AML-193 (cell line): ENCODE data around the gene LARP1.
"Not testable (repeated sequence)": the region's sequence is repeated elsewhere in the genome, so short reads cannot be mapped to it uniquely, and the experiment has no call there.

Experiments used
- DNase-seq, 2 experiments: peaks; one replicate each; lab custom pipeline; 2025; lab: John Stamatoyannopoulos, UW

LARP1 gene

DNA sequence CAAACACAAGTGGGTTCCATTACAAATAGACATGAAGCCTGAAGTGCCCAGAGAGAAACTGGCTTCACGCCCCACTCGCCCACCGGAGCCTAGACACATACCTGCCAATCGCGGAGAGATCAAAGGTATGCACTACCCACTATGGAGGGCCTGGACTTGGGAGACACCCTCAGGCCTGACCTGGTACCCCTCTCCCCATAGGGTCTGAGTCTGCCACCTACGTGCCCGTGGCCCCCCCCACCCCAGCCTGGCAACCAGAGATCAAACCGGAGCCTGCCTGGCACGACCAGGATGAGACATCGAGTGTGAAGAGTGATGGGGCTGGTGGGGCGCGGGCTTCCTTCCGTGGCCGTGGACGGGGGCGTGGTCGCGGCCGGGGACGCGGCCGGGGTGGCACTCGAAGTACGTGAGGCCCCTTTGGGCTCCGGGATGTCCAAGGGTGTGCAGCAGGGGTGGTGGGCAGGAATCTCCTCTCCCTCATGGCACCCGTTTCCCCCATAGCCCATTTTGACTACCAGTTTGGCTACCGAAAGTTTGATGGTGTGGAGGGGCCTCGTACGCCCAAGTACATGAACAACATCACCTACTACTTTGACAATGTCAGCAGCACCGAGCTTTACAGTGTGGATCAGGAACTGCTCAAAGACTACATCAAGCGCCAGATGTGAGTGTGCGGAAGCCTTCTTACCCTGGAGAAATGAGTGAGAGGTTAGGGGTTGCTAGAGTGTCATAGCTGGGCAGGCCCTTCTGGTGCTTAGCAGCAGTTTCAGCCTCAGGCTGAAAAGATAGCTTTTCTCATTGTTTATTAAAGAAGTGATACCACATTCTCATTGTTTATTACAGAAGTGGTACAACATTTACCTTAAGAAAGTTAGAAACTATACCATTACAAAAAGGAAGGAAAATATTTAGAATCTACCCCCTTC, 38.7 kb downstream of the LARP1 start:
- DNase-seq: no peak

DNA sequence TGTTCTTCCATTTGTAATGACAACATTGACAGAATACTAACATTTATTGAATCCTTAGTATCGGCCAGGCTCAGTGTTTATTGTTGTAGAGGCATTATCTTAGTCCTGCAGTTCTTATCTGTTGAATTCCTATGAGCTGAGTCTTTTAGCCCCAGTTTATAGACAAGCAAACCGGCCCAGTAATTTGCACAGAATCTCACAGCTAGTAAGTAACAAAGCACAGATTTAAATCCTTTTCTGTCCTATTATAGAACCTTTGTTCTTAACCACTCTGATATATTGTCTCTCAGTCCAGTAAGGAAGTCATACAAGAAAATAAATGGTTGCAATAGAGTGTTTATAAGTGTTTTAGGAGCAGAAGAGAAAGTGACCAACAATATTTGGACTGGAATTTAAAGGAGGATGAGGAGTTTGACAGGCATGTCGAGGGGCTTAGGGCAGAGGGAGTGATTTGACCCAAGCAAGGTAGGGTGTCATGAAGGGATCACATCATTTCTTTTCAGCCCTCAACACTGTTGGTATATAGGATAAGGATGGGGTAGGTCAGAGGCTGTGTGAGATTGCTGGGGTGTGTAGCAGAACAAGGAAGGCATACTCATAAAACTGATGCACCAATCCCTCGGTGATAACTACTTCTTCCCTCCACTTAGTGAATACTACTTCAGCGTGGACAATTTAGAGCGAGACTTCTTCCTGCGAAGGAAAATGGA, 39.5 kb downstream of the LARP1 start:
- no peak for DNase-seq

DNA sequence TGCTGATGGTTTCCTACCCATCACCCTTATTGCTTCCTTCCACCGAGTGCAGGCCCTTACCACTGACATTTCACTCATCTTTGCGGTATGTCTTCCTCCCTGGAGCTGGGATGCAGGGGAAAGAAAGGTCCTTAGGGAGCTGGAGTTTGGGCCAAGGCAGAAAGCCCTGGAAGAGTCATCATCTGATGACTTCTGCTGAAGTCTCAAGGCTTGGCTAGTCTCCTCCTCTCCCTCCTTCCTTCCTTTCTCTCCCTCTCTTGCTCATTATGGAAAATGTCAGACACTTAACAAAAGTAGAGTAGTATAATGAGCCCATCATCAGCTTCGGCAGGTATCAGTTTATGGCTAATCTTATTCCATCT, 40.0 kb downstream of the LARP1 start:
- no peak for DNase-seq

DNA sequence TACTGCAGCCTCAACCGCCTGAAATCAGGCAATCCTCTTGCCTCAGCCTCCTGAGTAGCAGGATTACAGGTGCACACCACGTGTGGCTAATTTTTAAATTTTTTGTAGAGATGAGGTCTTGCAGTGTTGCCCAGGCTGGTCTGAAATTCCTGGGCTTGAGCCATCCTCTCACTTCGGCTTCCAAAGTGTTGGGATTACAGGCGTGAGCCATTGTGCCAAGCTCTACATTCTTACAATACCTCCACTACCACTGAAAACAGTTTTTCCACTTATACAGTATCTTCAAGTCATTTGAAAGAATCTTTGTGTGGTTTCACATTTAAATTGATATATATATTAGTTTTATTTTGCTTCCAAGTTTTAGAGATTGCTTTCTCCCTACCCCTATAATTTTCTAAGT, 42.6 kb downstream of the LARP1 start:
- DNase-seq: no peak

DNA sequence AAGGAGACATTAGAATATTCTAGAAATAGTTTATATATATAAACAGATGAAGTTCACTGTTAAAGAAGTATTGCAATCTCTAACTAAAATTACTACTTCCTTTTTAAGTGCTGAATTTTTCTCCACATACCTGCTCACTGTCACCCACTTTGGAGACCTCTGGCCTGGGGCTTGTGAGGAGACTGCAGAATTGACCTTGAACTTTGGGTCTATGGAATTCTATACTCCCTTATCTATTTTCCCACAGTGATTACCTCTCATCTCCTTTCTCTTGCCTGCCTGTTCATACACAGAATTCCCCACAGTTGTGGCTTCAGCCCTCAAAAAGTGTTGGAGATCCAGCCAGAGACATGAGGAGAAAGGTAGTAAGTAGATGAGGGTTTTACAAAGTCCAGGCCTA, 45.4 kb downstream of the LARP1 start:
- no peak for DNase-seq

DNA sequence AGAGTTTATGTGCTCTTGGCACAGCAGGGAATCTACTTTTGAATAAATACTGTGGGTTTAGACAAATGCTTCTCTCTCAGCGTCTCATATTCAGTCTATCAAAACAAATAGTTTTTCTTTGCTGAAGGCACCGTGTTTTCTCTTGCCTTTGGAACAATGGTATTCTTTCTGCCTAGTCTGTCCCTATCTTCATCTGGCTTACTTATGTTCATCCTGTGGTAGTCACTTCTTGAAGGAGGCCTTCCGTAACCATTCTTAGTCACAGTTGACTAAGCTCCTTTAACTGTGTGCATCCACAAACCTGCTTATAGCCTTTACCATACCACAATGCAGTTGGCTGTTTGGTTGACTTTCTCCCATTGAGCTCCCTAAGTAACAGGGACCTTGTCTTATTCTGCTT, 45.9 kb downstream of the LARP1 start:
- DNase-seq: no peak

DNA sequence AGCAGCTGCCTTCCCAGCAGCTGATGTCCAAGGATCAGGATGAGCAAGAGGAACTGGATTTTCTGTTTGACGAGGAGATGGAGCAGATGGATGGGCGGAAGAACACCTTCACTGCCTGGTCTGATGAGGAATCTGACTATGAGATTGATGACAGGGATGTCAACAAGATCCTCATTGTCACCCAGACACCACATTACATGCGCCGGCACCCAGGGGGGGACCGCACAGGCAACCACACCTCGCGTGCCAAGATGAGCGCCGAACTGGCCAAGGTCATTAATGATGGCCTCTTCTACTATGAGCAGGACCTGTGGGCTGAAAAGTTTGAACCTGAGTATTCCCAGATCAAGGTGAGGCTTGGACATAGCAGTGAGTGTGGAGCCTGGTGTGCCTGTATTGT, 46.9 kb downstream of the LARP1 start:
- DNase-seq: no peak

DNA sequence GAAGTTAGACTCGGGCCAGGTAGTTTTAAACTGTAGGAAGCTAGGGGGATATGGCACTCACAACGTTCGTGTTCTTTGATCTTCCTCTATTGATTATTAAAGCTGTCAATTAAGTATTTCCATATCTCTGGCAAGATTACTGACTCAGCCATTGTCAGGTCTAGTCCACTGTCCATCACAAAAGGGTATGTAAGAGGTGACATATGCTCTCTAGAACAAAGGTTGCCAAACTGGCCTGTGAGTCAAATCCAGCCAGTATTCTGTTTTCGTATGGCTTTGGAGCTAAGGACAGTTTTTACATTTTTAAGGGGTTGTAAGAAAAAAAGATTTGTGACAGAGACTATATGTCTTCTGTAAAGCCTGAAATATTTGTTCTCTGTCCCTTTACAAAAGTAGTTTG, 51.0 kb downstream of the LARP1 start:
- DNase-seq: no peak

DNA sequence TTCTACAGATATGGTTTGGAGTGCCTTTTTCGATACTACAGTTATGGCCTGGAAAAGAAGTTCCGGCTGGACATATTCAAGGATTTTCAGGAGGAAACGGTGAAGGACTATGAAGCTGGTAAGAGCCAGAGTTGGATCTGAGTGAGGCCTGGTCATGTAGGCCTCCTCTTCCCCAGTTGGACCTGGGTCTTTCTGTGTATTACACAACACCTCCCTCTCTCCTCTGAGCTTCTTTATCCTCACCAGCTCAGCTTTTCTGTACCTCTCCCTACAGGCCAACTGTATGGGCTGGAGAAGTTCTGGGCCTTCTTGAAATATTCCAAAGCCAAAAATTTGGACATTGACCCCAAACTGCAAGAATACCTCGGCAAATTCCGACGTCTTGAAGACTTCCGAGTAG, 56.1 kb downstream of the LARP1 start:
- DNase-seq: no peak

DNA sequence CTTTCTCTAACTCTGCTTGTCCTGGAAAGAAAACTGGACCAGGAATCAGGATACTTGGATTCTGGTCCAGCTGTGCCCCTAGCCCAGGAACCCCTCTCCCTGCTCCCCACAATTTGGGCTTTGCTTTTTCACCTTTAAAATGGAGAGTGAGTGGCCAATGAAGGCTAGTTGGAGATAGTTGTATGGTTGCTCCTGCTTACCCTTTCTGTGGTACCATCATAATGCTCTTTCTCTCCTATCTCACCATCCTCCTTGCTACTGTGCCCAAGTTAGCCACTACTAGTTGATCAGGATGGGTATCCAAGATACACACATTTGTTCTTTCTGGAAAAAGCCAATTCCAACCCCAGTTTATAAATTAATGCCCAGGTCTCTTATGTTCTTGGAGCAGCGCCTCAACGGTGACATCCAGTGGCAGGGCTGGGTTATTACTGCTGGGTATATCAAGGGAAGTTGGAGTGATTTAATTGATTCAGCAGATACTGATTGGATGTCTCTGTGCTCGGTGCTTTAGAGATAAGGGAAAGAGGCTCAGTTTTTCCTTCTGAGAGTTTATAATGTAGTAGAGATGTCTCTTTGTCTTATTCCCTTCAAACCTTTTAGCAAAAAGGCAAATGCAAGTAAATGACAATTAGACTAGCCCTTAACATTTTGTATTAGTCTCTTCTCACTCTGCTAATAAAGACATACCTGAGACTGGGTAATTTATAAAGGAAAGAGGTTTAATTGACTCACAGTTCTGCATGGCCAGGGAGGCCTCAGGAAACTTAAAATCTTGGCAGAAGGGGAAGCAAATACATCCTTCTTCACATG, 56.7 kb downstream of the LARP1 start:
- DNase-seq: peak; percentile 61 to 65

DNA sequence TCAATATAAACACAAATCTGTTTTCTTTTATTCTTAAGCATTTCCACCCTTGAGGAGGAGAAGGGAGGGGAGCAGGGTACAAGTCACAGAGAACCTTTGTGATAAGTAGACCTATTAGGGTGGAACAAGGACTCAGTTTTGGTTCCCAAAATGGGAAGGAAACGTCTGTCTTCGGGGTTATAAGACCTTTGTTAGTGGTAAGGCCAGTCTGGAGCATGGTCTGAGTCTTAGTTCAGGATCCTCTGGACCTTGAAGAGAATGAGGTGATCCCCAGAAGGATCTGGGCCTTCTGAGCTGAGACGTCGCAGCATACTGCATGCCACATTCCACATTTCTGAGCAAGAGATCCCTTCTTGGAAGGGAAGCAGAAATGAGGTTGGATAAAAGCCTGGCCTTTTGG, 58.0 kb downstream of the LARP1 start:
- no peak for DNase-seq

DNA sequence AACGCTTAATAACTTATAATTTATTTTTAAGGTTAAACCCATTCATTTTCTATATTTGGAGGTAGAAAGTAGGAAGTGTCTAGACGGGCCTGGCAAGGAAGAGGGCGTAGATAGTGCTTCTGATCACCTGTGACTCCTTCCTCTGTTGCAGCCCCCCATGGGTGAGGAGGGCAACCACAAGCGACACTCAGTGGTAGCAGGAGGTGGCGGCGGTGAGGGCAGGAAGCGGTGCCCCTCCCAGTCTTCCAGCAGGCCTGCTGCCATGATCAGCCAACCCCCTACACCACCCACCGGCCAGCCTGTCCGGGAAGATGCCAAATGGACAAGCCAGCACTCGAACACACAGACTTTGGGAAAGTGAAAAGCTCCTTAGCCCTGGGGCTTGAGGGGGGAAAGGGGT, 58.6 kb downstream of the LARP1 start:
- no peak for DNase-seq

DNA sequence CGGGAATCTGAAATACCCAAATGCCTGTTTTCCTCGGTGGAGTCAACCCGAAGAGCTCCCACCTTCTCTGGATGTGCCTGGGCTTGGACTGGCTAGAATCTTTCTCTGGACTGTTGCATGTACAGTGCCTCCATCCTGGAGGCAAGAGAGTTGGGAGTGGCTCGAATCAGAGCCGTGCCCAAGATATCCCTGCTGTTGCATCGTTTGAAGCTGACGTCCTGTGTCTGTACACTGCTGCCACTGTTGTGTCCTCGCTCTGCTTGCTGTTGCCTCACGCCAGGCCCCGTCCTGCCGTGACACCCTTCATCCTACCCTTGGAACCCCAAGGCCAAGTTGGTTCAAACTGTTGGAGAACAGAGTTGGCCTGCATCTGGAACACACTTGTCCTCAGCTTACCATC, 59.8 kb downstream of the LARP1 start:
- no peak for DNase-seq

DNA sequence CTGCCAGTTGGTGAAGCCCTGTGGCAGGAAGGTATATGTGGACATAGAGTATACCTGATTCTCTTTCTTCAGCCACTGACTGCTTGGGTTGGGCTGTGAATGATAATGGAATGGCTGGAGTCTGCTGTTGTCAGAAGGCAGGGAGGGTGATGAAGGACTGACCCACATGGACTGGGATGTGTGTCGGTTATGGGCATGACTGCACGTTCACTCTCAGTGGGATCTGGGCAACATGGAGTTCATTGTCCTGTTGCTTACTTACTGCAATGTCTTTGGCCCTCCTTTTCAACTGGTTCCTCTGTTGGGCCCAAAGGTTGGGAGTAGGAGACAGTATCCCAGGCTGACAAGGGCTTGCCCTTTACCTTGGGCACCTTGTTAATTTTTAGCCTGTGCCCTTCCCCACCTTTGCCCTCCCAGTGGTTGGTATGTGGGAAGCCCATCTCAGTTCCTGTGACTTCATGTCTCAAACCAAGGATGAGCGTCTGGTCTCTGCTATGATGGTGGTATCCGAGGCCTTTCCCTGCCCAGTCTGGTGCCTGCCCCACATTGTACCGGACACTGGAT, 60.6 kb downstream of the LARP1 start:
- DNase-seq: no peak

DNA sequence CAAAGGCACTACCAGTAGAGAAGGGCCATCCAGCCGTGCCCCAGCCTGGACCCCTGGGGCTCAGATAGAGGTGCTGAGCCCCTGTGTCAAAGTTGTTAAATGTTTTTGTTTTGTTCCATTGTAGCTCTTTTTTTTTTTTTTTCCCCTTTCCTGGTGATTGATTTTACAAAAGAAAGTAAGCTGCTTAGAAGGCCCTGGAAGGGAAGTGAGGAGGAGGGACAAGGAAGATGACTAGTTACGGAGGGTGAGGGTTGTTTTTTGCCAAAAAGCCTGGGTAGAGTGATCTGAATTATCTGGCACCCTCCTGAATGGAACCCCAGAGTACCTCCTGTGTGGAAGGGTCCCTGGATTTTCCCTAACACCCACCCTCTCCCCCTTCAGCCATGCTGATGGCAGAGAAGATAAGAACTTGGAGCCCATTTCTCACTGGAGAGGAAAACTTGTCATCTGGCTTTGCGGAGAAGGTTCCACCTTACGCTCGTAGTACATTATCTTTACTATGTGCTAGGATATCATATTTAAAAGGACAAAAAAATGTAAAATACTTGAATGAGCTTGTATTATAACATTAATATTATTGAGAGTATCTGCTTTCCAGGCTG, 61.8 kb downstream of the LARP1 start:
- no peak for DNase-seq

DNA sequence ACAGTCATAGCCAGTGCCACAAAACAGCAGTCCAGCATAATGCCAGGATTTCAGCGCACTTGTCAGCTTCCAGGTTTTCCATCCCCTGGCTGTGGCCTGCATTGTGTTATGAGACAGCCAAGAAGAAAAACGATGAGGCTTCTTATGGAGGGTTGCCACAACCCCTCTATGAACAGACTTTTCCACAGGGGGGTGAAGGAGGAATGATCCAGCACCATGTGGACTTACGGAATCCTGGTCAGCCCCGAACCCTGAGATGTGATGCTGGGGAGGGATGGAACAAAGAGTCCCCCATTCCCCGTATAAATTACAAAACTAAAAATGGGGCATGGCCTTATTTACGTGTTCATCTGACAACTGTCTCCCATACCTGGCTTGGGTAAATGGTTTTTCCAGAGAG, 62.6 kb downstream of the LARP1 start:
- DNase-seq: no peak

DNA sequence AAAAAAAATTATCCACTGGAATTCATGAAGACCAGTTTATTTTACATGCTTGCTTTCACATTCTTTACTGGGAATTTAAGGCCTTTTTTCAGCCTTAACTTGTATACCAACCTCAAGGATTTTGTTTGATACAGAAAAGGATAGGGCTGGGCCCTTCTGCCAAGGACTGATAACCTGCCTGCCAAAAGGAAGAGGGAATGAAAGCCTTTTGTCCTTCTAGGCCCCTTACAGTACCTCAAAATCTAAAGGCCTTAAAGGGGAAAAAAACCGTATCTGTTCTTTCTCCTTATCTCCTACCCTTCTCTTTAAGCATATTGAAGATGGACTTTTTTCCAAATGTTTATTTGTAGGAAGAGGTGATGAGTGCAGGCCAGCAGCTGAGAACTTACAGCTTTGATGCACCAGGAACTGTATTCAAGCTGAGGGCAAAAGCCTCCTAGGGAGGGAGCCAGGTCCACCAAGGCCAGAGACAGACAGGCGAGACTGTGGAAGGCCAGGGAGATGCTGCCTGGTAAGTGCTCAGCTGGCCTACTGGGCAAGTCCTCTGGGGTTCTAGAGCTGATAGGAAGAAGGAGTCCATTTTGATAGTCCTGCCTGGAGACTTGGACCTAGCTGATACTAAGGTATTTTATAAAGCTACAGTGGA, 63.4 kb downstream of the LARP1 start:
- no peak for DNase-seq

DNA sequence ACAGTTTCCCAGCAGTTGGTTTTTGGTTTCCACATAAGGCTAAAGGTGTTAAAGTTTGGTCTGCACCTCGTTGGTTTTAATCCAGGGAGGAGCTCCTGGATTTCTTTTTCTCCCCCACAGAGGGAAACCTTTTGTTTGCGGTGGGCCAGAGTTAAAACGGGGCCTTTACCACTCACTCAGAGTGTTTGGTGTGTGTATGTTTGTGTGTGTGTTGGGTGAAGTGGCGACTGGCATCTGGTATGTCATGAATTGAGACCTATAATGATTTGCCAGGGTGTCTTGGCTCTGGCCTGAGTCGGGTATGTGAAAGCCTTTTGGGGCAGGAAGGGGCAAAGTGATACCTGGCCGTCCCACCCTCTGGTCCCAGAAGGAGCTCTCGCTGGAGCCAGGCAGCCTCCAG, 64.4 kb downstream of the LARP1 start:
- no peak for DNase-seq

DNA sequence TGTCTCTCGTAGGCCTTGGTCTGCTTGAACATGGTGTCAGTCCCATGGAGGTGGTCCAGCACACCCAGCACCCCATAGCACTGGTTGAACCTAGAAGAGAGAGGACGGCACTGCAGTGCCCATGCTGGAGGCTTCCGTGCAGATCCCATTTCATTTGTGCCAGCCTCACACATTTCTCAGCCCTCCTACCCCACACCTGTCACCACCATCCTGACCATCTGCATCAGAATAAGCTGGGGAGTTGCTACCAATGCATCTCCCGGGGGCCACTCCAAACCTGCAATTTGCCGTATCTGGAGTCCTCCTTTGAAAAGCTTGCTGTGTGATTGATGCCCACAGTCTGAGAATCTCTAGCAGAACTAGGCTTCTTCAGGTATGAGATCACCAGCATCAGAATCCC, 65.2 kb downstream of the LARP1 start:
- no peak for DNase-seq

DNA sequence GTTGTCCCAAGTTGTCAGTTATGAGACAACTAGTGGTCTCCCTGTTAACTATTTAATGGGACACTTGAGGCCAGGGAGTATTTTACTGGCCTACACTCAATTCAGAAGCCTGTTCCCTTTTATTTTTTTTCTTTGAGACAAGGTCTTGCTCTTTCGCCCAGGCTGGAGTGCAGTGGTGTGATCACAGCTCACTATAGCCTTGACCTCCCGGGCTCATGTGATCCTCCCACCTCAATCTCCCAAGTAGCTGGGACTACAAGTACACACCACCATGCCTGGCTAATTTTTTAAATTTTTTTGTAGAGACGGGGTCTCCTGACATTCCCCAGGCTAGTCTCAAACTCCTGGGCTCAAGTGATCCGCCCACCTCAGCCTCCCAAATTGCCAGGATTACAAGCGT, 67.7 kb downstream of the LARP1 start:
- DNase-seq: not testable (repeated sequence)

DNA sequence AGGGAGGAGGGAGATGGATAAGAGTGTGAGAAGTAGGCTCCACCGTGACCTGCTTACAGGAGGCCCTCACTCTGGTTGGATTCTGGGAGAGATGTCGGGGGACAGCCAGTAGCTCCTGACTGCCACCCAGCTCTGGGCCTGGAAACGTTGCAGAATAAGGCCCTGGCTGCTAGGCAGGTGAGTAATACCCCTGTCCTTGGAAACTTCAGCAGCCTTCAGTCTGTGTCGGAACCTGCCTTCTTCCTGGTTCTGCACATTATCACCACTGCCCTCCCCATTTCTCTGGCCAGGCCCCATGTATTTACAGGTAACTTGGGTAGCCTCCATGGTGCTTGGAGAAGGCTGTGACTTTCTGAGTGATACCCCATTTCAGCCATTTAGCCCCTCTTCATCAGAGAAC, 68.4 kb downstream of the LARP1 start:
- DNase-seq: no peak

DNA sequence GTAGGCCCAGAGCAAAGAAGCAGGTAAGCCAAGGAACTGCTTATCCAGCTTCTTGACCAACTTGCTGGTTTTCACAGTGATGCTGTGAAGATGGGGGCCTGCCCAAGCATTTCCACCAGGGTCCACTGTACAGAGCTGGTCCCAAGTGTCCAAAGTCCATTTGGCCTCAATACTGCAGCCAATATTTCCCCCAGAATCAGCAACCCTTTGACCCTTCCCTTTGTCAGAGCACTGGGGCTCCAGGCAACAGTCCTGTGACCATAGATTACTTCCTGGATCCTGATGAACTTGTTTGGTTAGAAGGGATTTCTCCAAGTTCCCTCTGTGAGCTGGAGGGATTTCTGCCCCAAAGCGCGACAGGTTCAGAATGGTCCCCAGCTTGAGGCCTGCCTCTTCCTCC, 68.9 kb downstream of the LARP1 start:
- DNase-seq: no peak
